ENCODE measurements around the gene SNAI3. TPM values are rescaled to one million over a fixed set of nuclear protein-coding genes. Genes with fewer than 3 reads are reported as not detected.
A peak's percentile ranks its signal among the peaks of the same experiment; 100 is the strongest.

Gene SNAI3
- total and polyA plus RNA-seq, 9 of the 15 experiments (the other 6 are each of a cell fraction or from before 2014, with no cell fraction given) = 0.04 to 4.1 (median 0.80) TPM; not detected in 1

DNA sequence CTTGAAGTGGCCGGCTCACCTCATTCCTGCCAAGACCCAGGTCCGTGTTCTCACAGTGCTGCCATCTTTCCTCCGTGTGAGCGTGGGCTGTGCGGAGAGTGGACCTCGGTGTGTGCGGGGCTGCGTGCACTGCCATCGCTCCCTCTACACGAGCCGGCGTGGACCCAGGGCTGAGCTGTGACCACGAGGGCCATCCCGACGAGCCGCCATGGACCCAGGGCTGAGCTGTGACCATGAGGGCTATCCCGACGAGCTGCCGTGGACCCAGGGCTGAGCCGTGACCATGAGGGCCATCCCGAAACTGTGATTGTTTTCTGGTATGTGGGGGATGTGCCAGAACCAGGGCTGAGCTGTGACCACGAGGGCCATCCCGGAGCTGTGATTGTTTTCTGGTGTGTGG, 14.5 kb downstream of the SNAI3 start:
- POLR2A ChIA-PET = interaction anchor here (0.5 kb wide), 1 partner anchor 47 kb away, joined by 3 read pairs; no protein-coding TSS in a partner anchor
- H3K4me1 ChIP-seq (replicated peaks in 1 of 2; ENCODE audit: control insufficient read depth in 2 of 2, insufficient read depth in 2 of 2, low read length in 2 of 2) = peaks cover 0 to 24% of the 10 kb centered on the region in 2 experiments; a peak in 2 of 5 replicates

DNA sequence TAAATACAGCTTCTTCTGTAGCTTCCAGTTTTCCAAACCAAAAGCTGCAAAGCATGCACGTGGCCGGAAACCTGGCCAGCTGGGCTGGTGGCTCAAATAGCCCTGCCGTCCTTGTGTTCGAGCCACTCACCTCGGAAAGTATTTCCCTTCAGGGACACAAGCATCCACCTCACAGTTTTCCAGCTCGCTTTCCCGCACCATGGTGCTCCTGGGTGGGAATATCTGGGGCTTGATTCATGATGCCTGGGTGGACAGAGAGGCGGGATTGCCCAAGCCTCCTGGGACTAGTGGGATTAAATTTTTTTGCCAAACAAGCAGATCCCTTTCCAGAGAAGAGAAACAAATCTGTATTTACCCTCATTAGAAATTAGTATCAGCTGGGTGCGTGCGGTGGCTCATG, 16.3 kb downstream of the SNAI3 start:
- Histone ChIP-seq H3K9ac (ENCODE audit: insufficient read depth in 1 of 2, low read depth in 2 of 2, low read length in 2 of 2) (no peak overlapping the region), H3K27ac (ENCODE audit: extremely low read depth, low read depth, low read length) (no peak overlapping the region), H3K36me3 (ENCODE audit: control insufficient read depth, insufficient read depth, low read length) (peaks cover 14% of the 10 kb centered on the region; the same call in 2 of the 3 replicates), H3K79me2 (ENCODE audit: control insufficient read depth, insufficient read depth, low read length) (0 out of 3 replicates have a peak, but pooled peaks cover 4% of the 10 kb centered on the region), H3K4me2 (ENCODE audit: insufficient read depth, low read length) (no peak overlapping the region), H3K4me1 (replicated peaks in 1 of 2; ENCODE audit: control insufficient read depth in 2 of 2, insufficient read depth in 2 of 2, low read length in 2 of 2) (peaks cover 2 to 25% of the 10 kb centered on the region in 2 experiments; a peak in 4 of 5 replicates), H3K9me3 (replicated peaks; ENCODE audit: control insufficient read depth, insufficient read depth, low read depth, low read length) (no peaks in the 10 kb centered on the region), H3K9me1 (ENCODE audit: control insufficient read depth, insufficient read depth, low read length) (no peaks in the 10 kb centered on the region), H4K20me1 (replicated peaks; ENCODE audit: control insufficient read depth, insufficient read depth, low read length) (no peaks in the 10 kb centered on the region), H3K27me3 (ENCODE audit: control insufficient read depth in 2 of 2, insufficient read depth in 2 of 2, low read length in 2 of 2) (no peaks in the 10 kb centered on the region), H2AFZ (ENCODE audit: low read depth, low read length) (no peak overlapping the region), H3K4me3 (no peak overlapping the region)
- DNase-seq (ENCODE audit: extremely low read depth in 1 of 4, low spot score in 3 of 4) = no peak
- no peak for ATAC-seq
- intact Hi-C loops (cut with micrococcal nuclease) = no loop called here
- no TSS peak for BruUV-seq (replicated peaks)
- in situ Hi-C loops (cut with MboI) = no loop called here
- ChIA-PET POLR2A (interaction anchor here (0.7 to 1.7 kb wide), 2 partner anchors 17 to 849 kb away, joined by 4 to 9 read pairs; partner anchors contain the start of gene SNAI3), CTCF (ENCODE audit: low intra/inter-chr PET ratio) (no interaction called here)
- TF ChIP-seq, protein P1, sequence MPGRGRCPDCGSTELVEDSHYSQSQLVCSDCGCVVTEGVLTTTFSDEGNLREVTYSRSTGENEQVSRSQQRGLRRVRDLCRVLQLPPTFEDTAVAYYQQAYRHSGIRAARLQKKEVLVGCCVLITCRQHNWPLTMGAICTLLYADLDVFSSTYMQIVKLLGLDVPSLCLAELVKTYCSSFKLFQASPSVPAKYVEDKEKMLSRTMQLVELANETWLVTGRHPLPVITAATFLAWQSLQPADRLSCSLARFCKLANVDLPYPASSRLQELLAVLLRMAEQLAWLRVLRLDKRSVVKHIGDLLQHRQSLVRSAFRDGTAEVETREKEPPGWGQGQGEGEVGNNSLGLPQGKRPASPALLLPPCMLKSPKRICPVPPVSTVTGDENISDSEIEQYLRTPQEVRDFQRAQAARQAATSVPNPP (IDR thresholded peaks at IDR 0.05; ENCODE audit: borderline replicate concordance, insufficient read depth, insufficient read length) = no peak
- no peak for TF ChIP-seq NRF1 (conservative IDR thresholded peaks at IDR 0.05 in 1 of 2, IDR thresholded peaks at IDR 0.05 in 1 of 2)
- no peak for TF ChIP-seq EHMT2 (IDR thresholded peaks at IDR 0.05)
- TF ChIP-seq ILK (tag; IDR thresholded peaks at IDR 0.05; ENCODE audit: borderline replicate concordance, low read depth) = no peak
- TF ChIP-seq, protein P2, sequence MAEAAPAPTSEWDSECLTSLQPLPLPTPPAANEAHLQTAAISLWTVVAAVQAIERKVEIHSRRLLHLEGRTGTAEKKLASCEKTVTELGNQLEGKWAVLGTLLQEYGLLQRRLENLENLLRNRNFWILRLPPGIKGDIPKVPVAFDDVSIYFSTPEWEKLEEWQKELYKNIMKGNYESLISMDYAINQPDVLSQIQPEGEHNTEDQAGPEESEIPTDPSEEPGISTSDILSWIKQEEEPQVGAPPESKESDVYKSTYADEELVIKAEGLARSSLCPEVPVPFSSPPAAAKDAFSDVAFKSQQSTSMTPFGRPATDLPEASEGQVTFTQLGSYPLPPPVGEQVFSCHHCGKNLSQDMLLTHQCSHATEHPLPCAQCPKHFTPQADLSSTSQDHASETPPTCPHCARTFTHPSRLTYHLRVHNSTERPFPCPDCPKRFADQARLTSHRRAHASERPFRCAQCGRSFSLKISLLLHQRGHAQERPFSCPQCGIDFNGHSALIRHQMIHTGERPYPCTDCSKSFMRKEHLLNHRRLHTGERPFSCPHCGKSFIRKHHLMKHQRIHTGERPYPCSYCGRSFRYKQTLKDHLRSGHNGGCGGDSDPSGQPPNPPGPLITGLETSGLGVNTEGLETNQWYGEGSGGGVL (CRISPR knock-in tag; IDR thresholded peaks at IDR 0.05) = no peak
- TF ChIP-seq KAT8 (IDR thresholded peaks at IDR 0.05; ENCODE audit: low read depth) = no peak
- 77% methylated on average over 10 of the region's 10 CpGs for WGBS (ENCODE audit: insufficient coverage, low coverage, missing lambda C conversion rate)
- FAIRE-seq = no peak

More for the DNA sequence above, 14.5 kb downstream of the SNAI3 start:
- H3K79me2 ChIP-seq (ENCODE audit: control insufficient read depth, insufficient read depth, low read length) = no peaks in the 10 kb centered on the region
- intact Hi-C loops (cut with micrococcal nuclease) = no loop called here
- CTCF ChIA-PET (ENCODE audit: low intra/inter-chr PET ratio) = no interaction called here
- in situ Hi-C loops (cut with MboI) = no loop called here
- TF ChIP-seq ZNF23 (CRISPR knock-in tag; IDR thresholded peaks at IDR 0.05) = no peak
- TF ChIP-seq PHB (CRISPR knock-in tag; IDR thresholded peaks at IDR 0.05) = no peak
- TF ChIP-seq POLR2G (IDR thresholded peaks at IDR 0.05; ENCODE audit: low read depth, low read length) = peak; percentile 58
- no peak overlapping the region for H3K4me2 ChIP-seq (ENCODE audit: insufficient read depth, low read length)
- peaks cover 7% of the 10 kb centered on the region; the same call in 2 of the 3 replicates for H3K36me3 ChIP-seq (ENCODE audit: control insufficient read depth, insufficient read depth, low read length)
- BruUV-seq (replicated peaks) = no TSS peak
- FAIRE-seq (no peak), ATAC-seq (no peak), DNase-seq (ENCODE audit: extremely low read depth in 1 of 4, low spot score in 3 of 4) (no peak)
- no peak overlapping the region for H2AFZ ChIP-seq (ENCODE audit: low read depth, low read length)
- 66% methylated on average over 23 of the region's 23 CpGs for WGBS (ENCODE audit: insufficient coverage, low coverage, missing lambda C conversion rate)
- peak overlapping the region in 1 of 2 experiments; percentile 44; a peak in 1 of 4 replicates for H3K9ac ChIP-seq (ENCODE audit: insufficient read depth in 1 of 2, low read depth in 2 of 2, low read length in 2 of 2)
- no peak overlapping the region for H3K27ac ChIP-seq (ENCODE audit: extremely low read depth, low read depth, low read length)
- H3K4me3 ChIP-seq = no peak overlapping the region
- no peaks in the 10 kb centered on the region for H3K27me3 ChIP-seq (ENCODE audit: control insufficient read depth in 2 of 2, insufficient read depth in 2 of 2, low read length in 2 of 2)
- no peaks in the 10 kb centered on the region for H4K20me1 ChIP-seq (replicated peaks; ENCODE audit: control insufficient read depth, insufficient read depth, low read length)
- H3K9me3 ChIP-seq (replicated peaks; ENCODE audit: control insufficient read depth, insufficient read depth, low read depth, low read length) = no peaks in the 10 kb centered on the region
- H3K9me1 ChIP-seq (ENCODE audit: control insufficient read depth, insufficient read depth, low read length) = no peaks in the 10 kb centered on the region

All from K562 (cell line).